Esophagus mucosa (tissue), 1 donor: Measurements from ENCODE around the gene TBC1D24. TPM values are rescaled to one million over a fixed set of nuclear protein-coding genes. Genes with fewer than 3 reads are reported as not detected.
"Not testable (repeated sequence)": the region's sequence is repeated elsewhere in the genome, so short reads cannot be mapped to it uniquely, and the experiment has no call there.

Source experiments
- ATAC-seq: fragments of 200-7000 bp; cut with Tn5 transposase; one replicate; pipeline ENCODE4 v1.9.1; 2020
- total RNA-seq: library from RNA; stranded (reverse); gene quantifications from one replicate; pipeline ENCODE4 v1.2.4, GENCODE V29; 2023
- donor health status: DM: yes; HTN: yes; CAD: no.

The TBC1D24 gene
- total RNA-seq = 2.0 TPM

GRCh38 chr16:2474877-2475412, at the start of gene TBC1D24:
TBC1D24 (plus strand) TSS chr16:2475127; CDS start chr16:2496149, 21,022 bp downstream.
- ATAC-seq = peak; percentile 68

GRCh38 chr16:2425825-2426430, 49.0 kb upstream of the TBC1D24 start:
- no peak for ATAC-seq

DNA sequence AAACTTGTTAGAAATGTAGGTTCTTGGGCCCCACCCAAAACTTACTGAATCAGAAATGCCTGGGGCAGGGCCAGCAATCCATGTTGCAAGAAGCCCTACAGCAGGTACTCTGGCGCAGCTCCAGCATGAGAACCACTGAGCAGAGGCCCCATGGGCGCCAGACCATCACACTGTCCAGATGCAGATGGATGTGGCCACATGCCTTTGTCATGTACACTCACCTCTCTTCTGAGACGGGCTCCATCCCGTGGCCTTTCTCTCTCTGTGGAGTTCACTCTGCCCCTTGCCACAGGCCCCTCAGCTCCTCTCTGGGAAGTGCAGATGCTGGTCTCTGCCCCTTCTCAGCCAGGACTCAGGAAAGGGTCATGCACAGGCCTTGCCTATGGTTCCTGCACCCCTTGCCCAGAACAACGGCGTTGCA, 48.0 kb upstream of the TBC1D24 start:
- no peak for ATAC-seq

GRCh38 chr16:2427526-2427925, 47.4 kb upstream of the TBC1D24 start:
- ATAC-seq = no peak

DNA sequence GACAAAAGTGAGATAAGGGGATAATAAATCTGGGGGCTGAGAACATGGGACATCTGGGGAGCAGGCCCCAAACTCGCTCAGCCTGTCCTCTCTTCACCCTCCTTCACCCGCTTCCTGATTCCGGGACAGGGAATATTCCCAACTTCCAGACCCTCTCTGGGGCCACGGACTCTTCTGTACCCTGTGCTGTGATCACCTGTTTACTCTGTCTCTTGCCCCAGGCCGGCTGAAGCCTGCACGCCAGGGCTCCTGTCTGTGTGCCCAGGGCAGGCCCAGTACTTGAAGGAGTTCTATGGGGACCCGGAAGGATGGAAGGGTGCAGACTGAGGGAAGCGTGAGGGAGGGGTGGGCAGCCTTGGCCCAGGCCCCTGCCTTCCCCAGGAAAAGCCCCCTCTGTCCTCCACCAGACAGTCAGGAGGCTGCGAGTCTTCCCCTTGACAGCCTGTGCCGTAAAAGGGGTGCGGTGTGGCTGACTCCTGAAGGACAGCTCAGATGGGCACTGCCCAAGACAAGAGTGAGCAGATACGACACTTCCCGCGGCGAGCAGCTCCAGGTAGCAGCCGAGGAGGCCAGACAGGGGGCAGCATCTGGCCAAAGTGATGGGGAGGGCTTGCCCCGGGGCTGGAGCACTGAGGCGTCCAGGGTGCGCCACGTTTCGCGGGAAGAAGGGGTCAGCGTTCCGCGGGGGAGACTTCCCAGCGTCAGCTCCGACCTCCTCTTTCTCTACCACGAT, 46.7 kb upstream of the TBC1D24 start:
- peak; percentile 22 for ATAC-seq

- ATAC-seq = peak; percentile 37
Measured at GRCh38 chr16:2428784-2429033, 46.2 kb upstream of the TBC1D24 start.

DNA sequence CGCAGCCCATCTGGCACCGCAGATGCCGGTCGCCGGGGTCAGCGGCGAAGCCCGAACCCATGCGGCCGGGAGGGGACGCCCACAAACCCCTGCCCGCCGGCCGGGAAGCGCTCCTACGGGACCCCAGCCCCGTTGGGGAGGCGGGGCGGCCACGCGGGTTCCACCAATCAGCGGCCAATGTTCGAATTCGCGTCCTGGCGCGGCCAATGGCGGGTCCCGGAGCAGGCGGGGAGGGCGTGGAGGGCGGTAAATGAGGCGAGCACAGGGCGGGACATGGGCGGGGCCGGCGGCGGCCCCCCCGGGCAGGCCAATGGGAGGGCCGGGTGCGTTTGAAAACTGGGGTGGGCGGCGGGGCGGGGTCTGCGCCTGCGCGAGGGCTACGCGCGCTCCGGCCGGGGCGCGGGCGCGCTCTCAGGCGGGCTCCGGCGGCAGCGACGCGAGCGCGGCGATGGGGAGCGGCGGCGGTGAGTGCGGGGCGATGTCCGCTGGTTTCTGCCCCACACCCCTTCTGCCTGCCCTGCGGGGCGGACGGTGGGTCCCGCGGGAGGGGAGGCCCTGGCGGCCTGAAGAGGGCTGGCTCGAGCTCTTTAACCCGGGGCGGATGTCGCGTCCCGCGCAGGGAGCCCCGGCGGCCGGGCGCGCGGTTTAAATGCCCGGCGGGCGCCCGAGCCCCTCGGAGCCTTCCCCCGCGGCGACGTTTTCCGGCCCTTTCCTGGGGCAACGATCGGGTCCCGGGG, 45.7 kb upstream of the TBC1D24 start, which contains the start of gene CCNF:
TSS of gene CCNF (plus strand) at position 414 of the 737 bp plus-strand sequence. CDS start at position 449, 35 bp downstream.
- ATAC-seq = peak; percentile 96

- ATAC-seq = peak; percentile 10
Measured at GRCh38 chr16:2429771-2430663, 44.9 kb upstream of the TBC1D24 start.

DNA sequence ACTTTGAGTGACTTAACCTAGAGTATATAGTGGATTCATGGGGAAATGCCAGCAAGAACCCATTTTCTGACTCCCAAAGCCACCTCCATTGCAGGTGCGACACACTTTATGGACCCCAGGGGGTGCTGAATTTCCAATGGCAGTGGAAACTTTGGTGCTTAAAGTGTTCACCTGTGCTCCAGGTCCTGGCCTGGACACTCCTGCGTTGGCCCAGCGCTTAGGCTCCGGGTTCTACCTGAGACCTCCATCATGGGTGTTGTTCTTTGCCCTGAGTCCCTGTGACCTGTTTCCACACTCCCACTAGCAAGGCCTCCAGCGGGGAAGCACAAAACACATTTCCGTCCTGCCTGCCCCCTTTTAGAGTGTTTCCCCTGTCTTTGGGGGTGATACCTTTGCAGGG, 42.6 kb upstream of the TBC1D24 start:
- ATAC-seq = no peak

- no peak for ATAC-seq
Measured at GRCh38 chr16:2432801-2433505, 42.0 kb upstream of the TBC1D24 start.

DNA sequence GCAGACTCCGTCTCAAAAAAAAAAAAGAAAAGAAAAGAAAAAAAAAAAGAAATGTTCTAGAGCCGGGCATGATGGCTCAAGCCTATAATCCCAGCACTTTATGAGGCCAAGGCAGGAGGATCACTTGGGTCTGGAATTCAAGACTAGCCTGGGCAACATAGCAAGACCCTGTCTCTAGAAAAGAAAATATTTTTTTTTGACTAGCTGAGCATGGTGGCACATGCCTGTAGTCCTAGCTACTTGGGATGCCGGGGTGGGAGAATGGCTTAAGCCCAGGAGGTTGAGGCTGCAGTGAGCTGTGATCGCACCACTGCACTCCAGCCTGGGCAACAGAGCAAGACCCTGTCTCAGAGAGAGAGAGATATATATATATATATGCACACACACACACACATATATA, 39.7 kb upstream of the TBC1D24 start:
- ATAC-seq = not testable (repeated sequence)

DNA sequence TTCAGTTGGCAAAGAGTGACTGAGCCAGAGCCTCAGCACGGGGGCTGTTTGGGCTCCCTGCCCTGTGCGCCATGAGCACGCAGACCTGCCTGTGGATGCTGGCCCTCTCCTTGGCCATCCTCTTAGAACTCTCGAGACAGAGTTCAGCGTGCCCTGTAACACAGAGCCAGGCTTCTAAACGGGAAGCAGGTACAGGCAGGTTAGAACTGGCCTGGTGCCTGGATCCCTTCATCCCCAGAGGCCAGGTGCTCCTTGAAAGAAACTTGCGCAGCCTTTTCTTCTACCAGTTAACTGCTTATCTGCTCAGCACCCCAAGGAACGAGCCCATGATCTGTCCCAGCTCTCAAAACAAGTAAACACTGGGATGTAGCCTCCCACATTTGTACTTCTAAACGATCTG, 38.8 kb upstream of the TBC1D24 start:
- ATAC-seq = peak; percentile 71

DNA sequence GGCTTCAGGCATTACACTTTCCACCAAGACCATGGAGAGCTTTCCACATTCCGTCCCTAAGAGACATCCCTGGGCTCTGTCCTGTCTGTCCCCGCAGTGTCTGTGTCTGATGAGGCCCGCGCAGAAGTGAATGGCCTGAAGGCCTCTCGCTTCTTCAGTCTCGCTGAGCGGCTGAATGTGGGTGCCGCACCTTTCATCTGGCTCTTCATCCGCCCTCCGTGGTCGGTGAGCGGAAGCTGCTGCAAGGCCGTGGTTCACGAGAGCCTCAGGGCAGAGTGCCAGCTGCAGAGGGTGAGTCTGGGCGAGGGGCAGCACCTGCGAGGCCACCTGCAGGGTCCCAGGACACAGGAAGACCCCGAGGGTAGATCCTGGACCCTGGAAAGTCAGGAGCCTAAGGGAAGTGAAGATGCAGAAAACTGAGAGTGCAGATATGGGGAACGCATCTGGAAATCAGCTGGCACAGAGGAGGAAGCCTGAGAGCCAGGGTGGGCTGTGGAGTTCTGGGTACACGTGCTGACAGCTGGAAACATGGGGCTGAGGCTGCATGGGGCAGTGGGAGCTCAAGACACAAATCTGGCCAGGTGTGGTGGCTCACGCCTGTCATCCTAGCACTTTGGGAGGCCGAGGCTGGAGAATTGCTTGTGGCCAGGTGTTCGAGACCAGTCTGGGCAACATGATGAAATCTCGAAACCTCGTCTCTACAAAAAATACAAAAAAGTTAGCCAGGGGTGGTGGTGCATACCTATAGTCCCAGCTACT, 37.7 kb upstream of the TBC1D24 start:
- ATAC-seq = no peak

DNA sequence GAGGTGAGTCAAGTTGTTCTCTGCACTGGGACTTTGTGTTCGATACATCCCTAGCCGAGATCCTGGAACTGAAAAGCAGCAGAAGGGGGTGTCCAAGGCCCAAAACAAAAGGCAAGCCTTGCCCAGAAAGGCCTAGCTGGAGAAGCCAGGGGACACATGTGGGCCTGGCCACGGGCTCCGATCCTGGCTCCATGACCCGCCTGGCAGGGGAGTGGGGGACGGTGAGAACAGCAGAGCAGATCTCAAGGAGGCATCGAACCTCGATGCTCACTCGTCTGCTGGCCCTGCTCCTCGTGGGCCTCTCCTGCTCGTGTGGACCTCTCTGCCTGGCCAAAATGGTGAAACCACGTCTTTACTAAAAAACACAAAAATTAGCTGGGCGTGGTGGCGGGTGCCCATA, 36.8 kb upstream of the TBC1D24 start:
- no peak for ATAC-seq

DNA sequence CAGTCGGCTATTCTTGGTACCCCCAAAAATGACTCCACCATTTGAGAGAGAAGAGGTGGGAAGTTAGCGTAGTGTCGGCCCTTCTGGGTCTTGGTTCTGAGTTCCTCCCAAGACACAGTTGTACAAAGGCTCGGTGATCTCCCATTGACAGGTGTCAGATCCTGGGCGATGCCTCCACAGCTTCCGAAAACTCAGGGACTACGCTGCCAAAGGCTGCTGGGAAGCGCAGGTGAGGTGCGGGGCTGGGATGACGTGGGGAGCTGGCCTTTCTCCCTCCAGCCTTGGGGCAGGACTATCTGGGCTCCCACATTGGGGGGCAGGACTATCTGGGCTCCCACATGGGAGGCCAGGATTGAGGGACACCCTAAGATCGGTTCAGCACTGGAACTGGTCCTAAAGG, 35.3 kb upstream of the TBC1D24 start:
- peak; percentile 33 for ATAC-seq

- not testable (repeated sequence) for ATAC-seq
Measured at GRCh38 chr16:2441143-2441804, 33.7 kb upstream of the TBC1D24 start.

- ATAC-seq = no peak
Measured at GRCh38 chr16:2443555-2443954, 31.4 kb upstream of the TBC1D24 start.

GRCh38 chr16:2447920-2448583, 26.9 kb upstream of the TBC1D24 start:
- no peak for ATAC-seq

- ATAC-seq = no peak
Measured at GRCh38 chr16:2449118-2449517, 25.8 kb upstream of the TBC1D24 start.

DNA sequence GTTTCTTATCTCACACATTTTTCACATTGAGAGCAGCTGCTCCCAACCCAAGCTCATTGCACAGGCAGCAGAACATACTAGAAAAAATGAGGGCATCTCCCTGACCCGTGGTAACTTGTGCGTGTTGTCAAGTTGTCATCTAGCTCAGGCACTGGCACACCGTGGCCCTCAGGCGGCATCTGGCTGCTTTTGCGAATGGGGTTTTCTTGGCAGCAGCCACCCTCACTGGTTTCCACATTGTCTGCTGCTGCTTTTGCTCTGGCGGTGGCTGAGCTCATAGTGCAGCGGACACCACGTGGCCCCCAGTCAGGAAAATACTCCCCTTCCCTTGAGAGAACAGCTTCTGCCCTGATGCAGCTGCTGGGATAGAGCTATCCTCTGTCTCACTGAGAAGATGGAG, 24.4 kb upstream of the TBC1D24 start:
- no peak for ATAC-seq
